ENCODE data around the gene CP.
"Not testable (repeated sequence)": the region's sequence is repeated elsewhere in the genome, so short reads cannot be mapped to it uniquely, and the experiment has no call there.

The CP gene

GRCh38 chr3:149221783-149222517, at the start of gene CP:
Gene CP (minus strand): TSS chr3:149221829. CDS start chr3:149221792, 37 bp downstream.
- DNase-seq (ENCODE audit: low read depth), result no peak

DNA sequence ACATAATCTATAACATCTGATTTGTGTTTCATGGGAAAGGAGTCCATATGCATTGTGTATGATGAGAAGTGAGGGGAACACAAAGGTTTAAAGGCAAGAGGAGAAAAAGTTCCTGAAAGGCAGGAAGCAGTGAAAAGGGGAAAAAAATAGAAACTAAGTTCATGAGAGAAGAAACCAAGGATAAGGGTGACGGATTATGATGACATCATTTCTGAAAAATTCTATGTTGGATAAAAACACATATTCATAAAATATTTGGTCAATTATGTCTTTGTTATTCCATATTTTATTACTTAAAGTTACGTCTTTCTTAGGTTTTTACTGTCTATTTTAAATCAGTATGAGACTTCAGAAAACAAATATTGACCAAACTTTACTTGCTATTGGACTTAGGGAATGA, 48.6 kb upstream of the CP start:
- no peak for DNase-seq (ENCODE audit: low read depth)

GRCh38 chr3:149269687-149270086, 48.1 kb upstream of the CP start:
- DNase-seq (ENCODE audit: low read depth), result no peak

GRCh38 chr3:149267565-149267964, 45.9 kb upstream of the CP start:
- no peak for DNase-seq (ENCODE audit: low read depth)

DNA sequence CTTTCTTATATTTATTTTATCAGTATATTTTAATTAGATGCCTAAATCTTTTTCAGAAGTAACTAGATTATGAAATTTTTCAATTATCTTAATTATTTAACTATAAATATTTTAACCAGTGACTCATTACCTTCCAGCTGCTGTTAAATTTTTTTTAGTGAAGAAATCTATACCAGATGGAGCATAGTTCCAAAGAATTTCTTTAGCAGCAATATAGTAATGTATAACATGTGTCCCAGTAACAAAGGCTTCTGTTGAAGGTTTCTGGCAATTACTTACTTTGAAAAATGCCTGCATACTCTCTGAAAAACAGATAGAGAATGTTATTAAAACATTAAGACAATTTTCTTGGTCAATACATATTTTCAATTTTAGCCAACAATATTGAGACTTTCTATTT, 45.1 kb upstream of the CP start:
- no peak for DNase-seq (ENCODE audit: low read depth)

DNA sequence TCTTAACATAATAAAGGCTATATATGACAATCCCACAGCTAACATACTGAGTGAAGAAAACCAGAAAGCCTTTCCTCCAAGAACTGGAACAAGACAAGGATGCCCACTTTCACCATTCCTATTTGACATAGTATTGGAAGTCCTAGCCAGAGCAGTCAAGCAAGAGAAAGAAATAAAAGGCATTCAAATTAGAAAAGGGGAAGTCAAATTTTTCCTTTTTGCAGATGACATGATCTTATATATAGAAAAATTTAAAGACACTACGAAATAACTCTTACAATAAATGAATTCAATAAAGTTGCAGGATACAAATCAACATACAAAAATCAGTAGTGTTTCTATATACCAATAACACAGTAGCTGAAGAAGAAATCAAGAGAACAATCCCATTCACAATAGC, 42.2 kb upstream of the CP start:
- no peak for DNase-seq (ENCODE audit: low read depth)

DNA sequence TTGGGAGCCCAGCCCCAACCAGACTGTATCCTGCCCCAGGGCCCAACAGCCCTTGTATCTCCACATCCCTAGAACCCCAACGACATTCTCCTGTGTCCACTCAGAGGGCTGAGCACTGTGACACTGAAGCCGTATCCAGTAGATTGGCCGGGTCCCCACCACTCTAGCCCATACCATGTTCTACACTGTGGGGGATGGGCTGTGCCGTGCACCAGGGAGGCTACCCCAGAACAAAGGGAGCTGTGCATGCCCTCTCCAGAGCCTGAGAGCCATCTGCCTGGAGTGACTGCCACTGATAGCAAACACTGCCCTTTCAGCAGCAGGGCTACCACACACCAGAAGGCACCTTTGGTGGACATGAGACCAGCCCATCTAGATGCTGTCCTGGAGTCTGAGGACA, 37.1 kb upstream of the CP start:
- no peak for DNase-seq (ENCODE audit: low read depth)

GRCh38 chr3:149258298-149258697, 36.7 kb upstream of the CP start:
- DNase-seq (ENCODE audit: low read depth), result no peak

GRCh38 chr3:149252272-149252671, 30.6 kb upstream of the CP start:
- DNase-seq (ENCODE audit: low read depth), result no peak

- DNase-seq (ENCODE audit: low read depth), result no peak
Observed at GRCh38 chr3:149251186-149251585, 29.6 kb upstream of the CP start.

- no peak for DNase-seq (ENCODE audit: low read depth)
Observed at GRCh38 chr3:149247929-149248691, 26.5 kb upstream of the CP start.

GRCh38 chr3:149247008-149247710, 25.5 kb upstream of the CP start:
- no peak for DNase-seq (ENCODE audit: low read depth)

- no peak for DNase-seq (ENCODE audit: low read depth)
Observed at GRCh38 chr3:149245738-149246451, 24.3 kb upstream of the CP start.

DNA sequence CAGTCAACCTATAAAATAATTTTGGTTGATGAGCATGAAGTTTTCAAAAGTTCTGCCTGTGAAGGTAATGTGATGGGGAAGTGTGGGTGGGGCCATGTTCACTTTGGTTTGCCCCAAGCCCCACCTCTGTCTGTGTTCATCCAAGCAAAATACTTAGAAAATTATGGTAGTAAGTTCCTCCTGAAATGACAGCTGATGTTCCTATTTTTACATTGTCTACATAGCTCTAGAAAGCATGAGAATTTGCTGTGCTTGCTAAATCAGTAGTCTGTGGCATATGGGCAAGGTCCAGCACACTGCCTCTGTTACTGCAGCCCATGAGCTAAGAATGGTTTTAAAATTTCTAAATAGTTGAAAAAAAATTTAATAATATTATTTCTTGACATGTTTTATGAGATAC, 21.9 kb upstream of the CP start:
- no peak for DNase-seq (ENCODE audit: low read depth)

GRCh38 chr3:149239357-149239936, 17.8 kb upstream of the CP start:
- no peak for DNase-seq (ENCODE audit: low read depth)

DNA sequence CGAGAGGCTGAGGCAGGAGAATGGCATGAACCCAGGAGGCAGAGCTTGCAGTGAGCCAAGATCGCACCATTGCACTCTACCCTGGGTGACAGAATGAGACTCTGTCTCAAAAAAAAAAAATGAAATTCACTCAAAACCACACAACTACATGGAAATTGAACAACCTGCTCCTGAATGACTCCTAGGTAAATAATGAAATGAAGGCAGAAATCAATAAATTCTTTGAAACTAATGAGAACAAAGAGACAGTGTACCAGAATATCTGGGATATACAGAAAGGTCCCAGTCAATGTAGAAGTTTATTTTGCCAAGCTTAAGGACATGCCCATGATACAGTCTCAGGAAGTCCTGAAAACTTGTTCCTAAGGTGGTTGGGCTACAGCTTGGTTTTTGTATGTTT, 16.6 kb upstream of the CP start:
- DNase-seq (ENCODE audit: low read depth), result not testable (repeated sequence)

- DNase-seq (ENCODE audit: low read depth), result no peak
Observed at GRCh38 chr3:149235599-149236424, 14.2 kb upstream of the CP start.

- DNase-seq (ENCODE audit: low read depth), result no peak
Observed at GRCh38 chr3:149234671-149235245, 13.1 kb upstream of the CP start.

DNA sequence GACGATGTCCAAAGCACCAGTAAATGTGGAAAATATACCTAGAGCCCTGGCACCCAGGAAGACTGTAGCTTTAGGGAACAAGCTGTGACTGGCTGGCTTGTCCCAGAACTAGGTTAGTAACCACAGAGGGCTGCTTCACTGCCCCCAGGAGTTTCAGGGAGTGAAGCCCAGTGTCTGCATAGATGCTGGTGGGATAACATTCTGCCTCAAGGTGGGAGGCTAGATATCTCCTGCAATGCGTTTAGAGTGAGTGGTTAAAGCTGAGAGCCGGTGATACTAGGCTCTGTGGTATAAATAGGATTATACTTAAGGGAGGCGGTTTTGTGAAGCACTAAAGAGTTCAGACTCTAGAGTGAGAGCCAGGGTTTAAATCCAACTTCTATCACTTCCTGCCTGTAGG, 11.7 kb upstream of the CP start:
- DNase-seq (ENCODE audit: low read depth), result no peak

GRCh38 chr3:149231871-149232270, 10.2 kb upstream of the CP start:
- no peak for DNase-seq (ENCODE audit: low read depth)
